ENCODE data around the gene CMTM8.

CMTM8 gene

DNA sequence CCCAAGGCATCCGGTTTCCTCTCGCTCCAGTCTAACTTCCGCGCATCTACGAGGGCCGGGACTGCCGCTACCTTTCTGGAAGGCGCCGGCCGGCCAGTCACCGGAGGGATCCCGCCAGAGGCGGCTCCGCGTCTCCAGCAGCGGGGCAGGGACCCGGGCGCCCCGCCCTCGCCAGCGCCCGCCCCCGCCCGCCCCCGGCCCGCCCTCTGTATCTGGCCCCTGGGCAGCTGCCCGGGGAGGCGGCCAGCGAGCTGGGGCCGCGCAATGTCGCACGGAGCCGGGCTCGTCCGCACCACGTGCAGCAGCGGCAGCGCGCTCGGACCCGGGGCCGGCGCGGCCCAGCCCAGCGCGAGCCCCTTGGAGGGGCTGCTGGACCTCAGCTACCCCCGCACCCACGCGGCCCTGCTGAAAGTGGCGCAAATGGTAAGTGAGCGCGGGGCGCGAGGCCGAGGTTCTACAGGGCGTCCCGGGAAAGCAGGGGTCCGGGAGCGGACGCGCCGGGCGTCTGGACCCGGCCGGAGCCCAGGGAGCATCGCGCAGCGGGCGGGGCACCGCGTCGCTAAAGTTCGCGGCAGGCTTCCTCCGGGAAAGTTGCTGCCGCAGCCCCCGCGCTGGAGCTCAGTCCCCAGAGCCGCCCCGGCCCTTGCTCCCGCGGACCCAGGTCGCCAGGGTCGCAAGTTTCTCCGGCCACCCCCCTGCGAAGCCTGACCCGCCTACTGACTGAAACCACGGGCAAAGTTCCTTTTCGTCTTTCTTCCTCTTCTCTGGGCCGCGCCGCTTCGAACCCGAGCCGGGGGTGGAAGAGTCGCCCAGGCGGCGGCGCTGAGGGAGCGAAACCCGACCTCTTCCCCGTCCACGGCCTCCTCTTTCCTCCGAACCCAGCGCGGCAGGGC lies 153.4 kb downstream of the CMTM8 start, which contains the start of gene CMTM7:
CMTM7 (plus strand) TSS at position 211 of the 893 bp plus-strand sequence; CDS start at position 265, 54 bp downstream.
- peak; percentile 81 for DNase-seq (ENCODE audit: low read depth)
- TF ChIP-seq MYC (IDR thresholded peaks at IDR 0.05; ENCODE audit: low read depth, low read length), result peak; percentile 65
- TF ChIP-seq, protein P1, sequence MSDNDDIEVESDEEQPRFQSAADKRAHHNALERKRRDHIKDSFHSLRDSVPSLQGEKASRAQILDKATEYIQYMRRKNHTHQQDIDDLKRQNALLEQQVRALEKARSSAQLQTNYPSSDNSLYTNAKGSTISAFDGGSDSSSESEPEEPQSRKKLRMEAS (IDR thresholded peaks at IDR 0.05; ENCODE audit: low read depth, low read length), result peak; percentile 64
- peak; percentile 73 for TF ChIP-seq POLR2A (IDR thresholded peaks at IDR 0.05; ENCODE audit: extremely low read depth, insufficient read length)
- TF ChIP-seq, protein P2, sequence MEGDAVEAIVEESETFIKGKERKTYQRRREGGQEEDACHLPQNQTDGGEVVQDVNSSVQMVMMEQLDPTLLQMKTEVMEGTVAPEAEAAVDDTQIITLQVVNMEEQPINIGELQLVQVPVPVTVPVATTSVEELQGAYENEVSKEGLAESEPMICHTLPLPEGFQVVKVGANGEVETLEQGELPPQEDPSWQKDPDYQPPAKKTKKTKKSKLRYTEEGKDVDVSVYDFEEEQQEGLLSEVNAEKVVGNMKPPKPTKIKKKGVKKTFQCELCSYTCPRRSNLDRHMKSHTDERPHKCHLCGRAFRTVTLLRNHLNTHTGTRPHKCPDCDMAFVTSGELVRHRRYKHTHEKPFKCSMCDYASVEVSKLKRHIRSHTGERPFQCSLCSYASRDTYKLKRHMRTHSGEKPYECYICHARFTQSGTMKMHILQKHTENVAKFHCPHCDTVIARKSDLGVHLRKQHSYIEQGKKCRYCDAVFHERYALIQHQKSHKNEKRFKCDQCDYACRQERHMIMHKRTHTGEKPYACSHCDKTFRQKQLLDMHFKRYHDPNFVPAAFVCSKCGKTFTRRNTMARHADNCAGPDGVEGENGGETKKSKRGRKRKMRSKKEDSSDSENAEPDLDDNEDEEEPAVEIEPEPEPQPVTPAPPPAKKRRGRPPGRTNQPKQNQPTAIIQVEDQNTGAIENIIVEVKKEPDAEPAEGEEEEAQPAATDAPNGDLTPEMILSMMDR (IDR thresholded peaks at IDR 0.05; ENCODE audit: low read depth, low read length), result peak; percentile 5
- peak within 1 kb of the TSS; percentile 72 for H3K4me3 ChIP-seq (ENCODE audit: low read depth, low read length)

DNA sequence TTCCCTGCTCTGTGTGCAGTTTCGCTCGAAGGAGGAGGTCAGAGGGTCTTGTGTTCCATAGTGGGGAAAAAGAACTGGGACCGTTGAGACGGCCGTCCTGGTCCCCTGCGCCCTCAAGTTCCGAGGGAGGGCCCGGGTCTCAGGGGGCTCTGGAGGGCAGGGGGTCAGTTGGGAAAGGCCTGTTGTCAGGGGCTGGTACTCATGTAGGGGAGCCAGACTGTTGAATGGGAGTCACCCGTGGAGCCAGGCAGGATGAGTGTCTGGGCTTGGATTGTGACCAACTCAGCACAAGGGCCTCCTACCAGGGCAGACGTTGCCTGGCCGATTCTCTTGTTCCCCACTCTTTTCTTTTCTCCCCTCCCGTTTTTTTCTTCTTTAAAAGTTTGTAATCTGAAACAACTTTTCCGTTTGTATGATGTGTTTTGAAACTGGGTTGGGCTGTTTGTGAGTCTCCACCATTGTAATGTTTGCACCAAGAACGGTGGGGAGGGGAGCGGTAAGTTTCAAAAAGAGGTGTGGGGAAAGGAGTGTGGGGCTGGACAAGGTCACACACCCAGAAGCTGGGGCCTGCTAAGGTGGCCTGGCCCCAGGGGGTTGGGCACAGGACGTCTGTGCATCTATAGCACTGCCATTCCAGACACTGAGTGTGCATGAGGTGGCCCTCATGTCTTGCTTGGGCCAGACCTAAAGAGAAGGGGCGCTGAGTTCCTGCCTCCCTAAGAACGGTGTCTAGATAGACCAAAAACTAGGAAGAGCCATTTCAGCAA lies 154.2 kb downstream of the CMTM8 start:
- DNase-seq (ENCODE audit: low read depth), result peak; percentile 43
- H3K4me3 ChIP-seq (ENCODE audit: low read depth, low read length), result peak overlapping the region; percentile 72
- TF ChIP-seq, protein P2 (IDR thresholded peaks at IDR 0.05; ENCODE audit: low read depth, low read length), result no peak
- TF ChIP-seq MYC (IDR thresholded peaks at IDR 0.05; ENCODE audit: low read depth, low read length) (no peak), POLR2A (IDR thresholded peaks at IDR 0.05; ENCODE audit: extremely low read depth, insufficient read length) (no peak)
- TF ChIP-seq, protein P1 (IDR thresholded peaks at IDR 0.05; ENCODE audit: low read depth, low read length), result no peak

DNA sequence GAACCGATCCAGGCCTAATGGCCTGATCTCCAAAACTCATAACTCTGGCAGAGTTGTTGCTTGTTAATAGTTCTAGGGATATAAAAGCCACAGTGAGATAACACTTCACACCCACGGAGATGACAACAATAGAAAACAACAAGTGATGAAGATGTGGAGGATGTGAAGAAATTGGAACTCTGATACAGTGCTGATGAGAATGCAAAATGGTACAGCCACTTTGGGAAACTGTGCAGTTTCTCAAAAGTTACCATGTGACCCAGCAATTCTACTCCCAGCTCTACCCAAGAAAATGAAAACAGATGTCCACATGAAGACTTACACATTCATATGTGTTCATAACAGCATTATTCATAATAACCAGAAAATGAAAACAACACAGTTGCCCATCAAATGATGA lies 157.0 kb downstream of the CMTM8 start:
- TF ChIP-seq, protein P2 (IDR thresholded peaks at IDR 0.05; ENCODE audit: low read depth, low read length), result no peak
- DNase-seq (ENCODE audit: low read depth), result no peak

DNA sequence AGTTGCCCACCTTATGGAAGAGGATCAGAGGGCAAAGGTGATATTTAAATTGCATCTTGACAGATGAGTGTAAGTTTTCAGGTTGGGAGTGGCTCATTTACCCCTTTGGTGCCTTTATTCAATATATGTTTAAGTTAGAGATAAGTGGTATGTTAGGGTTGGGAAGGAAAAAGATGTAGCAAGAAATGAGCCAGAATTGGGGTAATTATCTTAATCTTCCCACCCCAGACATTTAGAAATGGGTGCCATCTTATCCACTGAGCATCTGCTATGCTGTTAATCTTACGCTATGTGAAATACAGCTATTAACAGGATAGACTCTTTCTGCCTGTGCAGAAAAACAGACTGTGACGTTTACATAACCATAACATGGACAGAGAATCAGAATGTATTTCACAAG lies 159.5 kb downstream of the CMTM8 start:
- TF ChIP-seq MYC (IDR thresholded peaks at IDR 0.05; ENCODE audit: low read depth, low read length) (no peak), POLR2A (IDR thresholded peaks at IDR 0.05; ENCODE audit: extremely low read depth, insufficient read length) (no peak)
- TF ChIP-seq, protein P2 (IDR thresholded peaks at IDR 0.05; ENCODE audit: low read depth, low read length), result no peak
- no peak overlapping the region for H3K4me3 ChIP-seq (ENCODE audit: low read depth, low read length)
- DNase-seq (ENCODE audit: low read depth), result no peak

More for the DNA sequence above, 157.0 kb downstream of the CMTM8 start:
- no peak overlapping the region for H3K4me3 ChIP-seq (ENCODE audit: low read depth, low read length)

DNA sequence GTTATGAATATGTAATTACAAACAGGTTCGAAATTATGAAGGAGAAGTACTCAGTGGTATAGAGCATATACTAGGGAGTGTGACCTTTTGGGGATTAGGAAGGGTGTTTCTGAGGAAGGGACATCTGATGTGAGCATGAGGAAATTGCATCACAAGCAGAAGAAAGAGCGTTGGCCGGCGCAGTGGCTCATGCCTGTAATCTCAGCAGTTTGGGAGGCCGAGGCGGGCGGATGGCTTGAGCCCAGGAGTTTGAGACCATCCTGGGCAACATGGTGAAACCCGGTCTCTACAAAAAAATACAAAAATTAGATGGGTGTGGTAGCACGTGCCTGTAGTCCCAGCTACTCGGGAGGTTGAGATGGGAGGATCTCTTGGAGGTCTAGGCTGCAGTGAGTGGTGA lies 160.1 kb downstream of the CMTM8 start:
- no peak overlapping the region for H3K4me3 ChIP-seq (ENCODE audit: low read depth, low read length)
- peak; percentile 72 for DNase-seq (ENCODE audit: low read depth)
- TF ChIP-seq, protein P1 (IDR thresholded peaks at IDR 0.05; ENCODE audit: low read depth, low read length), result peak; percentile 35
- TF ChIP-seq MYC (IDR thresholded peaks at IDR 0.05; ENCODE audit: low read depth, low read length), result no peak
- TF ChIP-seq POLR2A (IDR thresholded peaks at IDR 0.05; ENCODE audit: extremely low read depth, insufficient read length), result no peak

DNA sequence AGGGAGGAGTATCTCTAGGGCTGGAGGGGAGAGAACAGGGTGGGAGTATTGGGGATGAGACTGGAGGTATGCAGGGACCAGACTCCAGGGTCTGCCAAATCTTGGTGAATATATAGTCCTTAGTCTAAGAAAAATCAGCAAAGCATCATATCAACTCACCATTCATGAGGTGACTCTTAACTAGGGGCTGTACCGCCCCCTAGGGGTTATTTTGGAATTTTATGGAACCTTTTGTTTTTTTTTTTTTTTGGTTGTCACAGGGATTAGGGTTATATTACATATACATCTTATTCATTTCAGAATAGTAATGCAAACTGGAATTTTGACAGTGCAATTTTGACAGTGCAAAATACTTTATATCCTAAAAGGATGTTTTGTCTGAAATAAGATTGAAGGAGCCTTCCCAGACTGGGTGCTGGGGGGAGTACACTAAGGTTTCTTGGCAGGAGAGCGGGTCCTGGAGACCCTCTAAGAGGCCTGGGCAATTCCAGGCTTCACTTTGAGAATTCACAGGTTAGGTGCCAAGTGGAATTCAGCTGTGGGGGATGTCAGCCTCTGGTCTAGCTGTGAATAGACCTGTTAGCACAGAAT lies 160.6 kb downstream of the CMTM8 start:
- TF ChIP-seq POLR2A (IDR thresholded peaks at IDR 0.05; ENCODE audit: extremely low read depth, insufficient read length), result no peak
- TF ChIP-seq, protein P2 (IDR thresholded peaks at IDR 0.05; ENCODE audit: low read depth, low read length), result peak; percentile 28
- H3K4me3 ChIP-seq (ENCODE audit: low read depth, low read length), result no peak overlapping the region
- peak; percentile 75 for DNase-seq (ENCODE audit: low read depth)

Measured in NB4 (cell line).